Endometrial microvascular endothelial cells (primary cell): ENCODE measurements around the gene F3. TPM values are rescaled to one million over a fixed set of nuclear protein-coding genes. Genes with fewer than 3 reads are reported as not detected.

Source experiments
- in situ Hi-C: cut with HindIII; loops from 2 replicates; pipeline ENCODE4 v1.10.0; 2017; ENCODE audit warnings: low sequenced_read_pairs, low pct_unique_long_range_greater_than_20kb; ENCODE audit errors: inconsistent ontology term
- total RNA-seq: library from RNA; depleted of rRNA; stranded (reverse); fragments of >200 nt; gene quantifications from one replicate; pipeline ENCODE4 v1.2.3, GENCODE V29; 2015; ENCODE audit errors: inconsistent ontology term

The F3 gene
- total RNA-seq, 1 donor from 2014 or later: 0.56 TPM

DNA sequence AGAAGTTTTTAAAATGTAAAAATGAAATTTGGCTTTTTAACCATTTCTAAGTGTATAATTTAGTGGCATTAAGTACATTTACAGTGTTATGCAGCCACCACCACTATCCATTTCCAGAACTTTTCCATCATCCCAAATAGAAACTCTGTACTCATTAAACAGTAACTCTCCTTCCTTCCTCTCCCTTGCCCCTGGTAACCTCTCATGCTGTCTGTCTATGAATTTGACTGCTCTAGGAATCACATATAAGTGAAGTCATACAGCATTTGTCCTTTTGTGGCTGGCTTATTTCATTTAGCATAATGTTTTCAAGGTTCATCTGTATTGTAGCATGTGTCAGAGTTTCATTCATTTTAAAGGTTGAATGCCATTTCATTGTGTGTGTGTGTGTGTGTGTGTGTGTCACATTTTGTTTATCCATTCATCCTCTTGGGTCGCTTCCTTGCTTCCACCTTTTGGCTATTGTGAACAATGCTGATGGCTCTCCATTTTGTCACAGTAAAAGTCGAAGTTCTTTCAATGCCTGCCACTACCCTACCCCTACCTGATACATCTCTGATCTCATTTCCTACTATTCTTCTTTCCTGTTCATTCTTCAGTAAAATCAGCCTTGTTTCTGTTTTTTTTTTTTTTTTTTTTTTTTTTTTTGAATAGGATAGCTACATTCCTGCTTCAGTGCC, 45.3 kb downstream of the F3 start:
- in situ Hi-C loops: no loop called here

DNA sequence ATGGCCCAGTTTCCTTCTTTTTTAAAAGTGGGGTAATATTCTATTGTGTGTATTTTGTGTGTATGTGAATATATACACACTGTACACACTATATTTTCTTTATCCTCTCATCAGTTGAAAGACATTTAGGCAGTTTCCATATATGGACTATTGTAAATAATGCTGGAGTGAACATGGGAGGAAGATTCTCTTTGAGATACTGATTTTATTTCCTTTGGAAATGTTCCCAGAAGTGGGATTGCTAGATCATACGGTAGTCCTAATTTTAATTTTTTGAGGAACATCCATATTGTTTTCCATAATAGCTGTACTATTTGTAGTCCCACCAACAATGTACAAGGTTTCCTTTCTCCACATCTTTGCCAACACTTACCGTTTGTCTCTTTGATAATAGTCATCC, 51.0 kb downstream of the F3 start:
- in situ Hi-C loops: no loop called here

DNA sequence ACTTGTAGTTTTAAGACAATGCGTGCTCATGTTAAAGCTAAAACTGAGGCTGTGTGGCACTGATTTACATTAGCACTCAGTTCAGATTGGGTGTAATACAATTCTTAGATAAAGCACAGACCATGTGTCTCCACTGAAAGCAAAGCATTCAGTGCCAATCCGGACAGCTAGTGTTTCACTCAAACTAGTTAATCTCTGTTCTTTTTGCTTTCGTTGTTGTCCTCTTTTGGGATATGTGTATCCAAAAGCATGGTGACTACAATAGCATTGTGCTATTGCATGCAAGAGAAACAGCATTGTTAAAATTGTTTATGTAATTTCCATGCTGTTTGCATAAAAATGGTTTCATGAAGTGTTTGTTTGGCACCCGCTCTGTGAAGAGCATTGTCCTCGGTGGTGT, 54.6 kb downstream of the F3 start:
- in situ Hi-C loops: no loop called here

DNA sequence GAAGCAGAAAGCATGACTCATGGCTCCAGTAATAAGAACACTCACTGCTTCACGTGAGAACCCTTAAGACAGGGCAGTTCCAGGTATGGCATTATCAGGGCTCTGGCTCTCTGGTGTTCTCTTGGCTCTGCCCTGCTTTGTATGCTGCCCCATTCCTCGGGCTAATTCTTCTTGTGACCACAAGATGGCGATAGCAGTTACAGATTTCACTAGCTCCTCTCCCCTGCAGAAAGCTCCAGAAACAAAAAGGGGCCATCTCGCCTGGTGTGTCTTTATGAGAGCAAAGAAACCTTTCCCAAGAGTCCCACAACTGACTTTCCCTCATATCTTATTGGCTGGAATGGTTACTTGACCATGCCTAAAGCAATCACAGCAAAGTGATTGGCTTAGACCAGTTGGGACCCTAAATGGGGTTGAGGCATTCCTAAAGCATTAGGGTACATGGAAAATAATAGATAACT, 60.1 kb downstream of the F3 start:
- in situ Hi-C loops: no loop called here

DNA sequence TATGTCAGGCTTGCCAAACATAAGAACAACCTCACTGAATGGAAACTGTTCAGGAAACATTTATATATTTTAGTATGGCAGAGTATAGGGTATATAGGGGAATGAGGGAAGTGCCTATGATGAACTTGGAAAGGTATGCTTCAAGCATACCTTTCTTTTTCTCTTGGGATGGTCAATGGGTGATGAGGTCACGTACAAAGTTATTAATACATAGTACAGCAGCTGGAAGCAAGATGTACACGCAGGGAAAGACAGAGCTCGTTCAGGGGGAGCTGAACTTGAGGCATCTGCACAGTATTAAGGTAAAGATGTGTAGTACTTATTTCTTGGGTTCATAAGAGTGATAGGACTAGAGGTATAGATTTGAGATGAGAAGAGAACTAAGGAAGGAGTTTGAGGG, 61.9 kb downstream of the F3 start:
- in situ Hi-C loops: no loop called here

Other genes starting within 250 kb of the F3 start
- 35.1 TPM for gene ABCD3, start 123.4 kb downstream of the F3 start, total RNA-seq